AG04449 (cell line): ENCODE data around the gene UNC5C.
A peak's percentile ranks its signal among the peaks of the same experiment; 100 is the strongest.

Experiments
- CTCF ChIA-PET: fragments of 350-600 bp; formaldehyde crosslinking; extraction: SDS; loops from one replicate; lab custom pipeline; 2021; ENCODE audit warnings: antibody characterized with exemption; lab: Yijun Ruan, JAX
- POLR2A ChIA-PET: fragments of 400-600, 350-600 bp; formaldehyde crosslinking; extraction: SDS; loops from one replicate; lab custom pipeline; 2020; ENCODE audit warnings: antibody characterized with exemption, inconsistent platforms; lab: Yijun Ruan, JAX
- DNase-seq: peaks from one replicate; pipeline ENCODE4 v3.0.0-alpha.2; 2010; ENCODE audit warnings: low read depth, low spot score
- H3K4me3 ChIP-seq: 2 replicates; pipeline ENCODE4 v1.5.1; 2011; ENCODE audit warnings: low read depth, mild to moderate bottlenecking, control low read depth, low read length
- CTCF ChIP-seq: IDR thresholded peaks from one replicate; pipeline ENCODE4 v1.5.1; 2011; ENCODE audit warnings: mild to moderate bottlenecking, moderate library complexity, low read length, control low read depth, inconsistent platforms; ENCODE audit not compliant: insufficient read depth; ENCODE audit errors: missing control alignments

UNC5C gene

DNA sequence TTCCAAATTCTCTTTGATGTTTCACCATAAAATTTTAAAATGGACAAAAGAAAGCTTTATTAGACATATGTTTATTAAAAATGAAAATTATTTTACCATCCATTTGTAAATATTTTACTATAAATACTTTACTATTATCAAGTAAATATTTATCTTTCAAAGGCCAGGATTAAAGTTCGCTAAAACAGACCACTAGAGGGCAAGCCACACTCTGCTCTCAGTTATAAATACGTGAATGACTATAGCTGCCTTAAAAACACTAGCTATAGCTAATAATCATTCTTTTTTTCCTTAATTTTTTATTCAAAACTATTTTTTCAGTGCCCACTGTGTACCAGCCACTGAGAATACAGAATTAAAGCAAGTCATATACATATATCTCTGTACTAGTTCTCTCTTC is 38.6 kb downstream of the UNC5C start:
- no peak for DNase-seq
- CTCF ChIA-PET: interaction anchor here (1.2 to 1.9 kb wide), 2 partner anchors 13 to 41 kb away, joined by 3 to 7 read pairs; no protein-coding TSS in a partner anchor

GRCh38 chr4:95508421-95508820 is 40.4 kb downstream of the UNC5C start:
- H3K4me3 ChIP-seq: no peak overlapping the region
- no peak for TF ChIP-seq CTCF
- CTCF ChIA-PET: interaction anchor here (1.0 kb wide), 1 partner anchor 16 kb away, joined by 3 read pairs; no protein-coding TSS in a partner anchor
- POLR2A ChIA-PET: no interaction called here
- no peak for DNase-seq

More for the DNA sequence above, 38.6 kb downstream of the UNC5C start:
- POLR2A ChIA-PET: no interaction called here
- no peak overlapping the region for H3K4me3 ChIP-seq
- TF ChIP-seq CTCF: peak; percentile 17

DNA sequence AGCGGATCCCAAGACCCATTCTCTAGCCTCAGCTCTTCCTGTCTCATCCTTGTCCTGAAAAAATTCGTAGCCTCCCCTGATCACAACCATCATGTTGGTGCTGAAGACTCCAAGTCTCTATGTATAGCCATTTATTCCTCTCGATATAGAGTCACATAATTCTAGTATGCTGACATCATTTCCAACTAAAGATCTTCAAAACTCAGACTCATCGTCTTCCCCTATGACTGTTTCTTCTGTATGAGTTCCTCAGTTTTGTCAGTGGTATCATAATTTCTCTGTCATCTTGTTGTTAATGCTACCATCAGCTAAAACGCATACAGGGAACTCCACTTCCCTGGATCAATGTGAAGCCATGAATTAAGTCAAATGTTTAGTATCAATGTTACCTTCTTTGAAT is 41.2 kb downstream of the UNC5C start:
- ChIA-PET CTCF (no interaction called here), POLR2A (no interaction called here)
- DNase-seq: no peak
- H3K4me3 ChIP-seq: no peak overlapping the region
- TF ChIP-seq CTCF: no peak

- POLR2A ChIA-PET: no interaction called here
- CTCF ChIA-PET: no interaction called here
- H3K4me3 ChIP-seq: no peak overlapping the region
- no peak for DNase-seq
- no peak for TF ChIP-seq CTCF
Measured at GRCh38 chr4:95507147-95507546, 41.6 kb downstream of the UNC5C start.

DNA sequence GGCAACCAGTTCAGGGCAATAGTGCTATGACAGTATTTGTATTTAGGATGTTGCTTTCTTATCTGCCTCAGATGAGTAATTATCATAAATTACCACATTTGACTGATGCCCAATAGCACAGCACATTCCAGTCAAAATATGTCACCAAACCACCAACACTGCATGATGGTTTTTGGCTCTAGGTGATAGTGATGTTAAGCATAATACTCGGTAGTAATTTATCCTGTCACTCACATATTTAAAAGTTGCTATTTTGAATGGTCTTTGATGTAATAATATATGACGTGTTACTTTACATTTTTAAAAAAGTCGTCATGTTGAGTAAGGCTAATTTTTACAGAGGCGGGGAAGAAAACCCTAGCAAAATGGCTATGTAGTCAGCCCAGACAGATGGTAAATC is 42.5 kb downstream of the UNC5C start:
- ChIA-PET POLR2A (no interaction called here), CTCF (no interaction called here)
- no peak for DNase-seq
- no peak overlapping the region for H3K4me3 ChIP-seq
- no peak for TF ChIP-seq CTCF

- DNase-seq: no peak
- no peak overlapping the region for H3K4me3 ChIP-seq
- POLR2A ChIA-PET: no interaction called here
- CTCF ChIA-PET: no interaction called here
- TF ChIP-seq CTCF: no peak
Measured at GRCh38 chr4:95505799-95506198, 43.0 kb downstream of the UNC5C start.
